Smooth muscle cell (in vitro differentiated cells): ENCODE measurements around the gene PLD3. TPM values are rescaled to one million over a fixed set of nuclear protein-coding genes. Genes with fewer than 3 reads are reported as not detected.

ENCODE experiments used
- DNase-seq: peaks from one replicate; lab custom pipeline; 2025; ENCODE audit not compliant: unreplicated experiment; lab: John Stamatoyannopoulos, UW
- H2AFZ ChIP-seq: fragments of 200-600 bp; sonication (generic); 2 replicates; pipeline ENCODE4 v1.6.0; 2016; ENCODE audit warnings: antibody characterized with exemption, low read depth, mild to moderate bottlenecking
- H3F3A ChIP-seq: fragments of 200-600 bp; sonication (generic); 2 replicates; pipeline ENCODE4 v1.6.0; 2017; ENCODE audit warnings: antibody characterized with exemption, low read depth
- H3K27ac ChIP-seq: fragments of 200-600 bp; sonication (generic); 2 replicates; pipeline ENCODE4 v1.5.1; 2016; ENCODE audit warnings: low read depth, mild to moderate bottlenecking
- H3K27me3 ChIP-seq: fragments of 200-600 bp; sonication (generic); 2 replicates; pipeline ENCODE4 v1.6.1; 2016; ENCODE audit warnings: low read depth, mild to moderate bottlenecking
- H3K36me3 ChIP-seq: fragments of 200-600 bp; sonication (generic); 2 replicates; pipeline ENCODE4 v1.5.1; 2016; ENCODE audit warnings: low read depth
- H3K4me1 ChIP-seq: fragments of 200-600 bp; sonication (generic); 2 replicates; pipeline ENCODE4 v1.5.1; 2016; ENCODE audit warnings: low read depth
- H3K4me2 ChIP-seq: fragments of 200-600 bp; sonication (generic); 2 replicates; pipeline ENCODE4 v1.6.0; 2016; ENCODE audit warnings: mild to moderate bottlenecking
- H3K4me3 ChIP-seq: fragments of 200-600 bp; sonication (generic); 2 replicates; pipeline ENCODE4 v1.5.1; 2016; ENCODE audit warnings: mild to moderate bottlenecking
- H3K79me2 ChIP-seq: fragments of 200-600 bp; sonication (generic); 2 replicates; pipeline ENCODE4 v1.6.0; 2016; ENCODE audit warnings: low read depth, mild to moderate bottlenecking
- H3K9ac ChIP-seq: fragments of 200-600 bp; sonication (generic); 2 replicates; pipeline ENCODE4 v1.6.0; 2016; ENCODE audit warnings: low read depth
- H3K9me3 ChIP-seq: fragments of 200-600 bp; sonication (generic); replicated peaks from 2 replicates; pipeline ENCODE4 v1.5.1; 2016; ENCODE audit warnings: low read depth
- H4K20me1 ChIP-seq: fragments of 200-600 bp; sonication (generic); 2 replicates; pipeline ENCODE4 v1.6.0; 2016; ENCODE audit warnings: low read depth
- CTCF ChIP-seq: fragments of 200-600 bp; sonication (generic); IDR thresholded peaks from 2 replicates; pipeline ENCODE4 v1.5.1; 2017; ENCODE audit warnings: borderline replicate concordance, mild to moderate bottlenecking, antibody characterized with exemption; ENCODE audit not compliant: insufficient read depth, poor library complexity, severe bottlenecking
- WGBS: methylation state at CpG from one replicate; pipeline ENCODE4 v1.1.7; 2016; ENCODE audit warnings: low lambda C conversion rate; 5-methylcytosine and 5-hydroxymethylcytosine counted together
- polyA plus RNA-seq: library from polyadenylated mRNA; unstranded; fragments of >200 nt; fragmentation: Nextera tagmentation; extraction: Ambion mirVana; gene quantifications from 2 replicates; pipeline ENCODE4 v1.2.1, GENCODE V29; 2016
- total RNA-seq: library from RNA; depleted of rRNA; stranded (reverse); fragments of >200 nt; gene quantifications from 2 replicates; pipeline ENCODE4 v1.2.3, GENCODE V29; 2014

PLD3 gene
- 716 and 737 TPM in 2 replicates for total RNA-seq
- polyA plus RNA-seq: 880 and 1,023 TPM in 2 replicates

- H3K4me1 ChIP-seq: peaks cover 9% of the 10 kb centered on the region
- H3K27me3 ChIP-seq: no peaks in the 10 kb centered on the region
- peaks cover 3% of the 10 kb centered on the region for H4K20me1 ChIP-seq
- no peaks in the 10 kb centered on the region for H3K9me3 ChIP-seq
- H3K79me2 ChIP-seq: peaks cover 67% of the 10 kb centered on the region
- DNase-seq: peak; percentile 95
- under 1% methylated on average over 71 of the region's 77 CpGs for WGBS
- peak within 1 kb of the TSS; percentile 37 for H3K27ac ChIP-seq
- peak within 1 kb of the TSS; percentile 88 for H2AFZ ChIP-seq
- no peaks in the 10 kb centered on the region for H3K36me3 ChIP-seq
- H3F3A ChIP-seq: no peaks in the 10 kb centered on the region
- peak within 1 kb of the TSS; percentile 93 for H3K4me2 ChIP-seq
- no peak for TF ChIP-seq CTCF
- H3K9ac ChIP-seq: peak within 1 kb of the TSS; percentile 80
- H3K4me3 ChIP-seq: peak within 1 kb of the TSS; percentile 88
These were observed at the start of gene PLD3, which contains the start of gene C19orf47 for GRCh38 chr19:40348125-40348913. Gene PLD3, plus strand, starts transcription at chr19:40348695. Its CDS starts 17,789 bp downstream, at chr19:40366484. Gene C19orf47, minus strand, starts transcription at chr19:40348397. Its CDS starts 6,540 bp downstream, at chr19:40341857.

GRCh38 chr19:40300668-40301067 lies 47.8 kb upstream of the PLD3 start:
- Histone ChIP-seq H4K20me1 (no peaks in the 10 kb centered on the region), H3K36me3 (no peaks in the 10 kb centered on the region), H3K9me3 (no peaks in the 10 kb centered on the region), H3K4me1 (no peaks in the 10 kb centered on the region), H3K9ac (no peak overlapping the region), H3K4me2 (no peak overlapping the region), H3K27me3 (no peaks in the 10 kb centered on the region), H3K79me2 (no peaks in the 10 kb centered on the region), H3K4me3 (no peak overlapping the region), H3F3A (no peaks in the 10 kb centered on the region), H2AFZ (no peak overlapping the region), H3K27ac (no peak overlapping the region)
- 95% methylated on average over 4 of the region's 4 CpGs for WGBS
- no peak for TF ChIP-seq CTCF
- no peak for DNase-seq

GRCh38 chr19:40302224-40303011 lies 46.1 kb upstream of the PLD3 start:
- no peaks in the 10 kb centered on the region for H3K79me2 ChIP-seq
- no peak overlapping the region for H3K9ac ChIP-seq
- no peak overlapping the region for H3K4me3 ChIP-seq
- no peak for DNase-seq
- H3K4me2 ChIP-seq: no peak overlapping the region
- H3K9me3 ChIP-seq: no peaks in the 10 kb centered on the region
- H3K36me3 ChIP-seq: no peaks in the 10 kb centered on the region
- no peaks in the 10 kb centered on the region for H3F3A ChIP-seq
- H4K20me1 ChIP-seq: no peaks in the 10 kb centered on the region
- peak overlapping the region; percentile 80 for H3K27ac ChIP-seq
- H2AFZ ChIP-seq: no peak overlapping the region
- 74% methylated on average over 6 of the region's 6 CpGs for WGBS
- H3K4me1 ChIP-seq: no peaks in the 10 kb centered on the region
- no peak for TF ChIP-seq CTCF
- no peaks in the 10 kb centered on the region for H3K27me3 ChIP-seq
